ENCODE data around the gene TERB2. TPM values are rescaled to one million over a fixed set of nuclear protein-coding genes. Genes with fewer than 3 reads are reported as not detected.
"Not testable (repeated sequence)": the region's sequence is repeated elsewhere in the genome, so short reads cannot be mapped to it uniquely, and the experiment has no call there.

Gene TERB2, protein sequence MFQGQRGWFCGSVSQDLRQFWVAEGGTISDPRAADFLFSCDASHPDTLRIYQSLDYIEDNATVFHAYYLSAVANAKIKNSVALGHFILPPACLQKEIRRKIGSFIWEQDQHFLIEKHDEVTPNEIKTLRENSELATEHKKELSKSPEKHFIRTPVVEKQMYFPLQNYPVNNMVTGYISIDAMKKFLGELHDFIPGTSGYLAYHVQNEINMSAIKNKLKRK
- total RNA-seq (2014; rRNA removed; shearing (Covaris generic)) = not detected in 2 replicates
- polyA plus RNA-seq (2015; cell fraction: cytosol; rRNA removed) = not detected in 2 replicates
- not detected in 2 replicates for polyA plus RNA-seq (2015; cell fraction: nucleus; rRNA removed)

DNA sequence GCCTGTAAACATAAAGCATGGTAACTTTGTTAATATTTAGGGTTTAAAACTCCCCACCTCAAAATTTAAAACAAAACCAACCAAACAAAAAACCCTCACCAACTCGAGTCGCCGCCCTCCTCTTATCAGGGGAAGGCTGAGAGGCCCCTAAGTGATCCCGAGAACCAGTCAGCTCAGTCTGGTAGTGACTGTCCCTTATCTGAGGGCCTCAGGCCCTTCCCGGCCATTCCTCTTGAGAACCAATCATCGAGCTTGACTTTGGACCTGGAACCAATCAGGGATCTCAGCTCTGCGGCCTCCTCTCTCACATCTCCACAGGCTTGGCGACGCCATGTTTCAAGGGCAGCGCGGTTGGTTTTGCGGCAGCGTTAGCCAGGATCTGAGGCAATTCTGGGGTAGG lies at the start of gene TERB2:
Gene TERB2, plus strand, starts transcription at position 300 of the 400 bp plus-strand sequence. Its CDS starts 32 bp downstream, at position 332.
- in situ Hi-C loops (cut with HindIII; ENCODE audit: low pct_unique_long_range_greater_than_20kb, low sequenced_read_pairs) = no loop called here
- DNase-seq (ENCODE audit: low read depth, low spot score) = no peak

DNA sequence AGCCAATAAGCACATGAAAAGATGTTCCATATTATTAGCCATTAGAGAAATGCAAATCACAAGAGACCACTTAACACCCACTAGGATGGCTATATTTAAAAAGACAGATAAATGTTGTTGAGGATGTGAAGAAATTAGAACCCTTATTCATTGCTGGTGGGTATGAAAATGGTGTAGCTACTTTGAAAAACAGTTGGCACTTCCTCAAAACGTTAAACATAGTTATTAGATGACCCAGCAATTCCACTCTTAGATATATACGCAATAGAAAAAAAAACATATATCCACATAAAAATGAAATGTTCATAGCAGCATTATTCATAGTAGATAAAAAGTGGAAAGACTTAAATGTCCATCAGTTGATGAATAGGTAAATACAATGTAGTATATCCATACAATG lies 47.1 kb upstream of the TERB2 start:
- DNase-seq (ENCODE audit: low read depth, low spot score) = no peak
- in situ Hi-C loops (cut with HindIII; ENCODE audit: low pct_unique_long_range_greater_than_20kb, low sequenced_read_pairs) = no loop called here

DNA sequence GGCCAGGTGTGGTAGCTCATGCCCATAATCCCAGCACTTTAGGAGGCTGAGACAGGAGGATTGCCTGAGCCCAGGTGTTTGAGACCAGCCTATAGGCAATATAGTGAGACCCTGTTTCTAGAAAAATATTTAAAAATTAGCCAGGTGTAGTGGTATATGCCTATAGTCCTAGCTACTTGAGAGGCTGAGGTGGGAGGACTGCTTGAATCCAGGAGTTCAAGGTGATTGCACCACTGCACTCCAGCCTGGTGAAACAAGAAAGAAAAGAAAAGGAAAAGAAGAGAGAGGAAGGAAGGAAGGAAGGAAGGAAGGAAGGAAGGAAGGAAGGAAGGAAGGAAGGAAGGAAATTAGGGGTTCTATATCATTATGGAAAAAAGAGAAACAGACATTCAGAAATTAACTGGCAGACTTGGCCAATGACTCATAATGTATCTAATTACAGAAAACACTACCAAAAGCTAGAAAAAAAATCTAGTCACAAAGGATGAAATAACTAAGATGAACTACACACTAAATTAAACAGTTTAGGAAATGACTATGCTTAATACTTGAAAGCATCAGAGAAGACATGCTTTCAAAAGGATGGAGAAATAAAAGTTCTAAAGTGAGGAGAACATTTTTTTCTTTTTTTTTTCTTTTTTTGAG lies 45.4 kb upstream of the TERB2 start:
- in situ Hi-C loops (cut with HindIII; ENCODE audit: low pct_unique_long_range_greater_than_20kb, low sequenced_read_pairs) = no loop called here
- DNase-seq (ENCODE audit: low read depth, low spot score) = no peak

DNA sequence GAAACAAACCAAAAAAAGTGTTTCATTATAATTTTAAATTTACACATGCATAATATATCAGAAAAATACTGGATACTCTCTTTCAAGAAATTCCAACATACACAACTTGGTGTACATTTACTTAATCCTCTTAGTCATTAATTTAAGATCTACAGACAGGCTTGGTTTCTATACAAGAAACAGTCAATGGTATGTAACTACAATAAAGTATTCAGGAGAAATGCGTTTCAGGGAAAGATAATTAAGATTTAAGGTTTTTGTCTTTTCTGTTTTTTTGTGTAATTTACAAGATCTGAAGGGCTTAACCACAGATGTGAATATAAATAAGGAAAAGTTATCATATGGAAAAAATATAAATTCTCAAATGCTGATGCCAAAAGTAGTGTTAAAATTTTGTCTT lies 44.3 kb upstream of the TERB2 start:
- in situ Hi-C loops (cut with HindIII; ENCODE audit: low pct_unique_long_range_greater_than_20kb, low sequenced_read_pairs); DNase-seq (ENCODE audit: low read depth, low spot score): not testable (repeated sequence)

DNA sequence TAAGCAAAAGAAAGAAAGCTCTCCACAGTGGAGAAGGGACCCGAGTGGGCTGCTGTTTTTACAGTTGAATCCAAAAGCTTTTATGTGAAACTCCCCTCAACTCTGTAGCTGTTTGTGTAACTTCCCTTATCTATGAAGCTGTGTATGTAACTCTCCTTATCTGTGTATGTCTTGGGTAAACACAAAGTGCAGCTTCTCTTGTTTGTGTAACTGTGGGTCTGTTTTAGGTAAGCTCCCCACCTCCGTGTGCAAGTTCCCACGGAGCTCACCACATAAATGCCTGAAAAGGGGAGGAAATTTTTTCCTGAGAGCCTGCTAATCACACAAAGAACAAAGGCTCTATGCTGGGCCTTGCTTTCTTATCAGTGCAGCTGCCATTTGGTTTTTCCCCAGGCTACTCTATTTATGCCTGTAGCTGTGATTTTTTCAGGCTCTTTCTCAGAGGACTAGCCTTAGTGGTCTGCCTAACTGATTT lies 43.5 kb upstream of the TERB2 start:
- in situ Hi-C loops (cut with HindIII; ENCODE audit: low pct_unique_long_range_greater_than_20kb, low sequenced_read_pairs); DNase-seq (ENCODE audit: low read depth, low spot score): not testable (repeated sequence)

DNA sequence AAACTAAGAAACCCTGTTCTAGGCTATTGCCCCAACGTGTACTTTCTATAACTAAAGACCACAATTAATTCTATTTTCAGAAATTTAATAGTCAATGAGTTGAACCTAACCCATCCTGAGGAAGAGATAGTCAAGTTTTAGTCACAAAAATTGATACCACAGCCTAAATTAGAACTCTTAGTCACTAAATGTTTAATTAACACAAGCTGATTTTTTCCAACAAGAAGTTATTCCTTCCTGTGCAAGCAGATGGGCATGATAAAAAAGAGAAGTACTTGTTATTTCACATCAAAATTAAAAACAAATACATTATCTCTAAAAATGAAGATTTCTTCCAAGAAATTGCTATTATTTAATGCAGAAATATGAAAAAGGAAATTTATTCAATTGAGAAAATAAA lies 38.4 kb upstream of the TERB2 start:
- DNase-seq (ENCODE audit: low read depth, low spot score) = no peak
- in situ Hi-C loops (cut with HindIII; ENCODE audit: low pct_unique_long_range_greater_than_20kb, low sequenced_read_pairs) = no loop called here

DNA sequence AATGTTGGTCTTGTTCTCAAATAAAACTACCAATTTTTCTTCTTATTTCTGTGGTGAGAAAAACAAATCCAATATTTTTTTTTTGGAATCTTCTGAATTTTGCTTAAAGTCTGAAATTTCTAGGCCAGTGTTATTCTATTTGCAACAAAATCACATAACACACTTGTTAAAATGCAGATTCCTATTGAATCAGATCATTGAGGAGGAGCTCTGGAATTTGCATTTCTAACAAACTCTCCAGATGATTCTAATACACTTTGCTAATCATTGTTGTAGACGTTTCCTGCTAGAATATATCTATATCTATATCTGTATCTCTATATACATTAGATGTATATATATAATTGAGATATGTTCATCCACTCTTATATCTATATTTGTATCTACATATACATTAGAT lies 27.8 kb upstream of the TERB2 start:
- DNase-seq (ENCODE audit: low read depth, low spot score); in situ Hi-C loops (cut with HindIII; ENCODE audit: low pct_unique_long_range_greater_than_20kb, low sequenced_read_pairs): not testable (repeated sequence)

DNA sequence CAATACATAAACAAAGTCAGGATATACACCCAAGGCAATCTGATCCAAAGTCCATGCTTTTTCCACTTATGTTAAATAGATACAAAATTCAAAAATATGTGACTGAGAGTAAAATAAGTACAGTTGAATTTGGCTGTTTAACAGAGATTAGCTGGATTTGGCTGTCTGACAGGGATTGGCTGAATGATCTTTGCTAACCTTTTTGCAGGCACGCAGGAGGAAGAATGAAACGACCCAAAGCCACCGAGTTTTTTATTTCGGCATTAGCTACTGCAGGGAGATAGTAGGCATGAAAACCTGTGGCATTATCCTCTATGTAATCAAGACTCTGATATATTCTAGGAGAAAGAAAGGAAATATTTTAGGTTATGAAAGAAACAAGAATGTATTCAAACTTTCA lies 26.2 kb upstream of the TERB2 start:
- in situ Hi-C loops (cut with HindIII; ENCODE audit: low pct_unique_long_range_greater_than_20kb, low sequenced_read_pairs); DNase-seq (ENCODE audit: low read depth, low spot score): not testable (repeated sequence)

DNA sequence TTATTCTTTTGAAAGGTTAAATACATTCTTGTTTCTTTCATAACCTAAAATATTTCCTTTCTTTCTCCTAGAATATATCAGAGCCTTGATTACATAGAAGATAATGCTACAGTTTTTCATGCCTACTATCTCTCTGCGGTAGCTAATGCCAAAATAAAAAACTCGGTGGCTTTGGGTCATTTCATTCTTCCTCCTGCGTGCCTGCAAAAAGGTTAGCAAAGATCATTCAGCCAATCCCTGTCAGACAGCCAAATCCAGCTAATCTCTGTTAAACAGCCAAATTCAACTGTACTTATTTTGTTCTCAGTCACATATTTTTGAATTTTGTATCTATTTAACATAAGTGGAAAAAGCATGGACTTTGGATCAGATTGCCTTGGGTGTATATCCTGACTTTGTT lies 1.8 kb downstream of the TERB2 start:
- in situ Hi-C loops (cut with HindIII; ENCODE audit: low pct_unique_long_range_greater_than_20kb, low sequenced_read_pairs); DNase-seq (ENCODE audit: low read depth, low spot score): not testable (repeated sequence)

DNA sequence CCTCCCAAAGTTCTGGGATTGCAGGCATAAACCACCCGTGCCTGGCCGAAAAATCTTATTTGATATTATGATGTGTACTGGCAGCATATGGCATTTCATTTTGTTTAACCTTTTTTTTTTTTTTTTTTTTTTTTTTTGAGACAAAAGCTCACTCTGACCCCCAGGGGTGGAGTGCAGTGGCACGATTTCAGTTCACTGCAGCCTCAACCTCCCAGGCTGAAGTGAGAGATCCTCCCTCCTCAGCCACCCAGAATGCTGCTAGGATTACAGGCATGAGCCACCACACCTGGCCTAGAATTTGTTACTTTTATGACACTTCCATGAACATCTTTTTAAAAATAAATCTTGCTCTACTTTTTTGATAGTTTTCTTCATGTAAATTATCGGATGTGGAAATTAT lies 12.0 kb downstream of the TERB2 start:
- in situ Hi-C loops (cut with HindIII; ENCODE audit: low pct_unique_long_range_greater_than_20kb, low sequenced_read_pairs) = no loop called here
- no peak for DNase-seq (ENCODE audit: low read depth, low spot score)

DNA sequence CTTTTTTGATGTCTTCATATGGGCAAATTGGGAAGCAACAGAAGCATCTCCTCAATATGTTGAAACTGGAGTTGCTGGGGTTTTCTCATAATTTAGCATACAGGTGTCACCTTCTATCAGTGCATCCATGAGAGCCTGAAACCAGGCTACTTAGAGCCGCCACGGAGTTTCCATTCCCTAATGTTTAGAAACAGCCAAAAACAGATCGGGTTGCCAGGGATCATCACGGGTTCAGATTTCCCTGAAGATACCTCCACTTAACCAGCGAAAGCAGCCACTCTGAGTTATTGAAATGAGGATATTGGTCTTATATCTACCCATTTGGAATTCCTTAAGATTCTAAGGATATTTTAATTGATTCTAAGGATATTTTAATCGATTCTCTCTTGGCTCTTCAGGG lies 14.5 kb downstream of the TERB2 start:
- DNase-seq (ENCODE audit: low read depth, low spot score) = no peak
- in situ Hi-C loops (cut with HindIII; ENCODE audit: low pct_unique_long_range_greater_than_20kb, low sequenced_read_pairs) = no loop called here

DNA sequence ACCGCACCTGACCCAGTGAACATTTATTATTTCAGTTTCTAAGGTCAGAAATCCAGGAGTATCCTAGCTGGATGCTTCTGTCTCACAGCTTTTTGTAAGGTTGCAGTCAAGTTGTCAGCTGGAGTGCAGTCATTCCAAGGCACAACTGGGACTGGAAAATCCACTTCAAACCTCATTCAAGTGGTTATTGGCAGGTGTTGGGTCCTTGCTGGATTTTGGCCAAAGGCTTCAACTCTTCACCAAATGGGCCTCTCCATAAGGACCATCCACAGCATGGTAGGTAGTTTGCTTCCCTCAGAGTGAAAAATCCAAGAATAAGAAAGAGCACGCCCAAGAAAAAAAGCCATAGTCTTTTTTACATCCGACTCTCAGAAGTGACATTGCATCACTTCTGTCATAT lies 19.7 kb downstream of the TERB2 start:
- DNase-seq (ENCODE audit: low read depth, low spot score); in situ Hi-C loops (cut with HindIII; ENCODE audit: low pct_unique_long_range_greater_than_20kb, low sequenced_read_pairs): not testable (repeated sequence)

DNA sequence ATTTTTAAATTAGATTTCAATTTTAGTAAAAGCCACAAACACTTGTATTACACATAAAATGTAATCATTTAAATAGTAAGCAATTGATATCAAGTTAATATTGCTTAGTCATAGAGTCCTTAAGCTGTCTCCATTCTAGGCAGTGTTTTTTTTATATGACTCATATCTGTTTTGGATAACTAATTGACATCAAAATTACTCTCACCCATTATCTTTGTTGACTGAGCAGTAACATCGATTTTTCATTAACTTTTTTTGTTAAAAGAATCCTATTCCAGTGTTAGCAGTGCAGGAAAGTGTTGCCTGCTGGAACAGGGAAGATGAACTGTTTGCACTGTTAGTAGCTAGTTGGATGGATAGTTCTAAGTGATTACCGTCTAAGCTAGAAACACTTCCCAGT lies 21.3 kb downstream of the TERB2 start:
- in situ Hi-C loops (cut with HindIII; ENCODE audit: low pct_unique_long_range_greater_than_20kb, low sequenced_read_pairs); DNase-seq (ENCODE audit: low read depth, low spot score): not testable (repeated sequence)

DNA sequence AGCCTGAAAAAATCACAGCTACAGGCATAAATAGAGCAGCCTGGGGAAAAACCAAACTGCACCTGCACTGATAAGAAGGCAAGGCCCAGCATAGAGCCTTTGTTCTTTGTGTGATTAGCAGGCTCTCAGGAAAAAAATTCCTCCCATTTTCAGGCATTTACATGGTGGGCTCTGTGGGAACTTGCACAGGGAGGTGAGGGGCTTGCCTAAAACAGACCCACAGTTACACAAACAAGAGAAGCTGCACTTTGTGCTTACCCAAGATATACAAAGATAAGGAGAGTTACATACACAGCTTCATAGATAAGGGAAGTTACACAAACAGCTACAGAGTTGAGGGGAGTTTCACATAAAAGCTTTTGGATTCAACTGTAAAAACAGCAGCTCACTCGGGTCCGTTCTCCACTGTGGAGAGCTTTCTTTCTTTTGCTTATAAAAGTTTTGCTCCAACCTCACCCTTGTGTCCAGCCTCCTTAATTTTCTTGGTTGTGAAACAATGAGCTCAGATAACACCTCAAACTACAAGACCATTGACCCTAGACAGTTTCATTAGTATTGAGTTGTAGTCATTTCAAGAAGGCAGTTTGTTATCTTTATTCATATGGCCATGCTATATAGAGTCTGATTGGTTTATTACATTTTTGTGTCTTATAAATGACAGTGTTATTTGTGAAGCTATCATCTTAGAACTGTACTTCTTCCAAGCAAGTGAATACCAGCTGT lies 23.3 kb downstream of the TERB2 start:
- DNase-seq (ENCODE audit: low read depth, low spot score); in situ Hi-C loops (cut with HindIII; ENCODE audit: low pct_unique_long_range_greater_than_20kb, low sequenced_read_pairs): not testable (repeated sequence)

DNA sequence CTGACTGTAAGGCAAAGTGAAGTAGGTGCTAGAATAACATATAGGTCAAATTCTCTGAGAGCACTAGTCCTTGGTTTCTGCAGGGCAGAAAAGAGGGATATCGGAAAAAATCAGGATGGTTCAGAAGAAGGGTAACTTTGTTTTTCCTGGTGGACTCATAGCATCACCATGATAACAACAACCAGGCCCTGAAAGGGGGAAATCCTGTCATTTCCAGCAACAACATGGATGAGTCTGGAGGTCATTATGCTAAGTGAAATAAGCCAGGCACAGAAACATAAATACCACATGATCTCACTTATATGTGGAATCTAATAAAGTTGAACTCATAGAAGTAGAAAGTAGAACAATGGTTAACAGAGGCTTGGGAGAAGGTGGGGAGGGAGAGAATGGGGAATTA lies 27.7 kb downstream of the TERB2 start:
- in situ Hi-C loops (cut with HindIII; ENCODE audit: low pct_unique_long_range_greater_than_20kb, low sequenced_read_pairs); DNase-seq (ENCODE audit: low read depth, low spot score): not testable (repeated sequence)

DNA sequence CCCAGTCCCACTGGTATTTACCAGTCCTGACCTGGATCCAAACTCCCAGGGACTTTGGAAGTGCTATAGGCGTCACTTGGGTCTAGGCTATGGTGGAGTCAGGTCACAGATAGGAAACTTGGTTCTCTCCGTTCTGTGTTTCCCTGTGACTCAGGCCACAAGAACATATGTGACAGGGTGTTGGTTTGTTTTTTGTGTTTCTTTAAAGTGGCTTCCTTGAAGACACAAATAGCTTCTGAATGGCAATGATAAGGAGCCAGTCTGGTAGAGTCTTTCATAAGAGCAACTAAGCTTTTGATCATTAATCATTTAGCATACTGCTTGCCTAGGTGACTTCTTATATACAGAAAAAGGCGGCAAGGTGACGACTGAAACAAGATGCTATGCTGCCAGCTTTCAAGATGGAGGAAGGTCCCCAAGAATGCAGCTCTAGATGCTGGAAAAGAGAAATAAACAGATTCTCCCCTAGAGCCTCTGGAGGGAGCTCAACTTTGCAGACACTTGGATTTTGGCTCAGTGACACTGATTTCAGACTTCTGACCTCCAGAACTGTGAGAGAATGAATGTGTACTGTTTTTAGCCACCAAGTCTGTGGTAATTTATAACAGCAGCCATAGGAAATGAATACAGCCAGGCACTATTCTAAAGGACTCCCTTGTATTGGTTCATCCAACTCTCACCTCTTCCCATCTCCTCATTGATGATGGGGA lies 30.0 kb downstream of the TERB2 start:
- in situ Hi-C loops (cut with HindIII; ENCODE audit: low pct_unique_long_range_greater_than_20kb, low sequenced_read_pairs); DNase-seq (ENCODE audit: low read depth, low spot score): not testable (repeated sequence)

DNA sequence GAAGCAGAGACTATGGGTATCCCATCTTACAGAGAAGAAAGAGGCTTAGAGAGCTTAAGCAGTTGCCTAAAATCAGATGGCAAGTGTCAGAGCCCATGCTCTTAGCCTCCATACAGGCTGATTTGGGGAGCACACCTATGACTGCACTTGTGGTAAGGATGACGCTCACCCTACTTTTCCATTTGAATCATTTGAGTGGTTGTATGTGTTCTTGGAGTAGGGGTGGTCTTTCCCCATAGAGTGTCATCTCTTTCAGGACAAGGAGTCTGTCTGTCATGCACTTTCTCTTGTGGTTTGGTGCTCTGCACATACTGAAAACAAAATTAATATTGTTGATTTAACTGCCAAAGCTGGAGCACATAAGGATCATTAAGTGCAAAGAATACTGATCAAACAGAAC lies 31.2 kb downstream of the TERB2 start:
- DNase-seq (ENCODE audit: low read depth, low spot score); in situ Hi-C loops (cut with HindIII; ENCODE audit: low pct_unique_long_range_greater_than_20kb, low sequenced_read_pairs): not testable (repeated sequence)
